ENCODE results near the gene MEGF9. TPM values are rescaled to one million over a fixed set of nuclear protein-coding genes. Genes with fewer than 3 reads are reported as not detected.
"Not testable (repeated sequence)": the region's sequence is repeated elsewhere in the genome, so short reads cannot be mapped to it uniquely, and the experiment has no call there.

Gene MEGF9
- total RNA-seq, 2 donors from 2014 or later = 5.0 to 10.7 TPM

GRCh38 chr9:120645760-120646159 lies 68.5 kb downstream of the MEGF9 start:
- Mint-ChIP-seq H3K27ac (no peak overlapping the region), H3K9me3 (peaks cover 4% of the 10 kb centered on the region), H3K4me3 (no peak overlapping the region), H3K36me3 (ENCODE audit: low read depth) (peaks cover 7% of the 10 kb centered on the region), H3K4me1 (peaks cover 10% of the 10 kb centered on the region), H3K27me3 (ENCODE audit: insufficient read depth) (no peaks in the 10 kb centered on the region)
- Histone ChIP-seq H3K4me3 (ENCODE audit: low read length) (no peak overlapping the region), H3K27me3 (ENCODE audit: control insufficient read depth, insufficient read depth, low read length, poor library complexity, severe bottlenecking) (no peaks in the 10 kb centered on the region), H3K36me3 (ENCODE audit: control insufficient read depth, insufficient read depth, low read length) (peaks cover 7% of the 10 kb centered on the region), H3K27ac (ENCODE audit: low read depth, low read length) (no peak overlapping the region), H3K9me3 (ENCODE audit: control insufficient read depth, low read length) (peaks cover 5% of the 10 kb centered on the region), H3K4me1 (ENCODE audit: control insufficient read depth, insufficient read depth, low read length) (peaks cover 7% of the 10 kb centered on the region), H3K9ac (ENCODE audit: extremely low read depth, low read length, poor library complexity, severe bottlenecking) (no peak overlapping the region)
- DNase-seq = no peak
- 94 to 100% methylated on average over 1 of the region's 1 CpG for WGBS, 2 experiments (ENCODE audit: insufficient coverage in 1 of 2, insufficient read length in 1 of 2)
- no peak for TF ChIP-seq CTCF (conservative IDR thresholded peaks at IDR 0.05)

DNA sequence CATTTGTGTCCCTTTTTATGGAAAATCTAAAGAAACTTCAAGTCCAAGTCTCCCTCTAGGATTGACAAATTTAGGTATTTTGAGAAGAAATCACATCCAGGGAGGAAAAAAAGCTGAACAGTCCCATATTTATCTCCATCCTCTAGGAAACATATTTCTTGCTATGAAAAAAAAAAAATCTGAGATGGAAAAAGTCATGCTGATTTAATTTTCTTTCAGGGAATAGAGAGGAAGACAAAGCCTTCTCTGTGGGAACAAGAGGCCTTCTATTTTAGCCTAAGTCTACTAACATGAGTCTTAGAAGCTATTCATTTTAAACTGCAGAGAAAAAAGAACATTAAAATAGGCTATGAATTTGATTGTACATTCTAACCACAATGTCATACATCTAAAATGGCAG lies 71.2 kb downstream of the MEGF9 start:
- Histone ChIP-seq H3K27me3 (ENCODE audit: control insufficient read depth, insufficient read depth, low read length, poor library complexity, severe bottlenecking) (no peaks in the 10 kb centered on the region), H3K9me3 (ENCODE audit: control insufficient read depth, low read length) (peaks cover 5% of the 10 kb centered on the region), H3K36me3 (ENCODE audit: control insufficient read depth, insufficient read depth, low read length) (peaks cover 11% of the 10 kb centered on the region), H3K4me1 (ENCODE audit: control insufficient read depth, insufficient read depth, low read length) (peaks cover 7% of the 10 kb centered on the region), H3K4me3 (ENCODE audit: low read length) (no peak overlapping the region), H3K27ac (ENCODE audit: low read depth, low read length) (peak overlapping the region; percentile 33), H3K9ac (ENCODE audit: extremely low read depth, low read length, poor library complexity, severe bottlenecking) (no peak overlapping the region)
- Mint-ChIP-seq H3K27ac (no peak overlapping the region), H3K27me3 (ENCODE audit: insufficient read depth) (no peaks in the 10 kb centered on the region), H3K9me3 (peaks cover 4% of the 10 kb centered on the region), H3K4me1 (peaks cover 10% of the 10 kb centered on the region), H3K36me3 (ENCODE audit: low read depth) (peaks cover 8% of the 10 kb centered on the region), H3K4me3 (no peak overlapping the region)
- DNase-seq = no peak
- TF ChIP-seq CTCF (conservative IDR thresholded peaks at IDR 0.05) = no peak

- Mint-ChIP-seq H3K27ac (no peak overlapping the region), H3K36me3 (ENCODE audit: low read depth) (peaks cover 8% of the 10 kb centered on the region)
These were observed 72.0 kb downstream of the MEGF9 start for GRCh38 chr9:120642129-120642770.

GRCh38 chr9:120640874-120641273 lies 73.4 kb downstream of the MEGF9 start:
- Mint-ChIP-seq H3K36me3 (ENCODE audit: low read depth) (peaks cover 12% of the 10 kb centered on the region), H3K9me3 (peaks cover 18% of the 10 kb centered on the region)
- WGBS, 2 experiments (ENCODE audit: insufficient coverage in 1 of 2, insufficient read length in 1 of 2) = 88 to 100% methylated on average over 1 of the region's 1 CpG
- H3K27ac Mint-ChIP-seq; H3K27me3 Mint-ChIP-seq (ENCODE audit: insufficient read depth); H3K27me3 ChIP-seq (ENCODE audit: control insufficient read depth, insufficient read depth, low read length, poor library complexity, severe bottlenecking); H3K27ac ChIP-seq (ENCODE audit: low read depth, low read length); H3K4me1 Mint-ChIP-seq; H3K4me1 ChIP-seq (ENCODE audit: control insufficient read depth, insufficient read depth, low read length); DNase-seq; H3K9ac ChIP-seq (ENCODE audit: extremely low read depth, low read length, poor library complexity, severe bottlenecking); H3K4me3 Mint-ChIP-seq; H3K4me3 ChIP-seq (ENCODE audit: low read length): not testable (repeated sequence)
- Histone ChIP-seq H3K9me3 (ENCODE audit: control insufficient read depth, low read length) (peaks cover 11% of the 10 kb centered on the region), H3K36me3 (ENCODE audit: control insufficient read depth, insufficient read depth, low read length) (peaks cover 12% of the 10 kb centered on the region)

More at GRCh38 chr9:120642129-120642770, 72.0 kb downstream of the MEGF9 start:
- no peaks in the 10 kb centered on the region for H3K27me3 Mint-ChIP-seq (ENCODE audit: insufficient read depth)
- H3K9me3 Mint-ChIP-seq = peaks cover 6% of the 10 kb centered on the region
- Histone ChIP-seq H3K27ac (ENCODE audit: low read depth, low read length) (peak overlapping the region; percentile 9), H3K9ac (ENCODE audit: extremely low read depth, low read length, poor library complexity, severe bottlenecking) (no peak overlapping the region), H3K27me3 (ENCODE audit: control insufficient read depth, insufficient read depth, low read length, poor library complexity, severe bottlenecking) (no peaks in the 10 kb centered on the region), H3K4me3 (ENCODE audit: low read length) (no peak overlapping the region), H3K9me3 (ENCODE audit: control insufficient read depth, low read length) (peaks cover 5% of the 10 kb centered on the region), H3K36me3 (ENCODE audit: control insufficient read depth, insufficient read depth, low read length) (peaks cover 12% of the 10 kb centered on the region), H3K4me1 (ENCODE audit: control insufficient read depth, insufficient read depth, low read length) (peaks cover 6% of the 10 kb centered on the region)
- H3K4me3 Mint-ChIP-seq = no peak overlapping the region
- 96% methylated on average over 3 of the region's 3 CpGs; no CpG with 5 or more reads in 1 of the 2 experiments for WGBS, 2 experiments (ENCODE audit: insufficient coverage in 1 of 2, insufficient read length in 1 of 2)
- no peak for TF ChIP-seq CTCF (conservative IDR thresholded peaks at IDR 0.05)
- DNase-seq = no peak
- H3K4me1 Mint-ChIP-seq = peaks cover 10% of the 10 kb centered on the region
